Liver (tissue), 3 donors: ENCODE data around the gene RPL10.

ENCODE experiments used
- CTCF ChIP-seq: fragments of 150-350 bp; IDR thresholded peaks from 2 replicates; pipeline ENCODE4 v1.5.1; 2017; ENCODE audit warnings: improper control_type of control experiment, low read depth, low read length; ENCODE audit not compliant: missing input control
- FOXA1 ChIP-seq: IDR thresholded peaks from 2 replicates; pipeline ENCODE4 v1.6.1; 2016; ENCODE audit warnings: antibody characterized with exemption
- GABPA ChIP-seq, 2 donors: IDR thresholded peaks in 1 of 2; conservative IDR thresholded peaks in 1 of 2; 2 replicates each; pipeline ENCODE4 v1.6.1; 2016; ENCODE audit warnings: antibody characterized with exemption in 2 of 2, mild to moderate bottlenecking in 1 of 2, moderate library complexity in 1 of 2
- JUND ChIP-seq, 2 donors: IDR thresholded peaks; 2 replicates each; pipeline ENCODE4 v1.6.1; 2016; ENCODE audit warnings: antibody characterized with exemption in 2 of 2
- MAX ChIP-seq: IDR thresholded peaks from 2 replicates; pipeline ENCODE4 v1.6.1; 2016; ENCODE audit warnings: antibody characterized with exemption
- RAD21 ChIP-seq, 2 donors: IDR thresholded peaks; 2 replicates each; pipeline ENCODE4 v1.6.1; 2016; ENCODE audit warnings: antibody characterized with exemption in 2 of 2, mild to moderate bottlenecking in 2 of 2
- RXRA ChIP-seq, 2 donors: IDR thresholded peaks; 2 replicates each; pipeline ENCODE4 v1.6.1; 2017 to 2018; ENCODE audit warnings: antibody characterized with exemption in 2 of 2, mild to moderate bottlenecking in 1 of 2
- YY1 ChIP-seq: IDR thresholded peaks from 2 replicates; pipeline ENCODE4 v1.6.1; 2016; ENCODE audit warnings: antibody characterized with exemption, mild to moderate bottlenecking
- TF ChIP-seq, protein P1 (sequence below): IDR thresholded peaks from 2 replicates; pipeline ENCODE4 v1.6.1; 2016; ENCODE audit warnings: antibody characterized with exemption, mild to moderate bottlenecking
- TF ChIP-seq, protein P2 (sequence below): IDR thresholded peaks from 2 replicates; pipeline ENCODE4 v1.6.1; 2016; ENCODE audit warnings: antibody characterized with exemption
- TF ChIP-seq, protein P3 (sequence below): IDR thresholded peaks from 2 replicates; pipeline ENCODE4 v1.6.1; 2016; ENCODE audit warnings: antibody characterized with exemption
- donor health status: healthy.
- donor health status: healthy.

GRCh38 chrX:154368630-154369448 is 29.3 kb upstream of the RPL10 start:
- no peak for TF ChIP-seq RXRA (IDR thresholded peaks at IDR 0.05)
- TF ChIP-seq RAD21 (IDR thresholded peaks at IDR 0.05), result no peak
- no peak for TF ChIP-seq CTCF
- no peak for TF ChIP-seq JUND (IDR thresholded peaks at IDR 0.05)
- TF ChIP-seq, protein P1, sequence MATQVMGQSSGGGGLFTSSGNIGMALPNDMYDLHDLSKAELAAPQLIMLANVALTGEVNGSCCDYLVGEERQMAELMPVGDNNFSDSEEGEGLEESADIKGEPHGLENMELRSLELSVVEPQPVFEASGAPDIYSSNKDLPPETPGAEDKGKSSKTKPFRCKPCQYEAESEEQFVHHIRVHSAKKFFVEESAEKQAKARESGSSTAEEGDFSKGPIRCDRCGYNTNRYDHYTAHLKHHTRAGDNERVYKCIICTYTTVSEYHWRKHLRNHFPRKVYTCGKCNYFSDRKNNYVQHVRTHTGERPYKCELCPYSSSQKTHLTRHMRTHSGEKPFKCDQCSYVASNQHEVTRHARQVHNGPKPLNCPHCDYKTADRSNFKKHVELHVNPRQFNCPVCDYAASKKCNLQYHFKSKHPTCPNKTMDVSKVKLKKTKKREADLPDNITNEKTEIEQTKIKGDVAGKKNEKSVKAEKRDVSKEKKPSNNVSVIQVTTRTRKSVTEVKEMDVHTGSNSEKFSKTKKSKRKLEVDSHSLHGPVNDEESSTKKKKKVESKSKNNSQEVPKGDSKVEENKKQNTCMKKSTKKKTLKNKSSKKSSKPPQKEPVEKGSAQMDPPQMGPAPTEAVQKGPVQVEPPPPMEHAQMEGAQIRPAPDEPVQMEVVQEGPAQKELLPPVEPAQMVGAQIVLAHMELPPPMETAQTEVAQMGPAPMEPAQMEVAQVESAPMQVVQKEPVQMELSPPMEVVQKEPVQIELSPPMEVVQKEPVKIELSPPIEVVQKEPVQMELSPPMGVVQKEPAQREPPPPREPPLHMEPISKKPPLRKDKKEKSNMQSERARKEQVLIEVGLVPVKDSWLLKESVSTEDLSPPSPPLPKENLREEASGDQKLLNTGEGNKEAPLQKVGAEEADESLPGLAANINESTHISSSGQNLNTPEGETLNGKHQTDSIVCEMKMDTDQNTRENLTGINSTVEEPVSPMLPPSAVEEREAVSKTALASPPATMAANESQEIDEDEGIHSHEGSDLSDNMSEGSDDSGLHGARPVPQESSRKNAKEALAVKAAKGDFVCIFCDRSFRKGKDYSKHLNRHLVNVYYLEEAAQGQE, result no peak
- no peak for TF ChIP-seq FOXA1
- no peak for TF ChIP-seq MAX
- TF ChIP-seq GABPA (IDR thresholded peaks at IDR 0.05 in 1 of 2, conservative IDR thresholded peaks at IDR 0.05 in 1 of 2), result no peak
- TF ChIP-seq, protein P2, sequence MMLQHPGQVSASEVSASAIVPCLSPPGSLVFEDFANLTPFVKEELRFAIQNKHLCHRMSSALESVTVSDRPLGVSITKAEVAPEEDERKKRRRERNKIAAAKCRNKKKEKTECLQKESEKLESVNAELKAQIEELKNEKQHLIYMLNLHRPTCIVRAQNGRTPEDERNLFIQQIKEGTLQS, result no peak
- TF ChIP-seq YY1, result no peak
- TF ChIP-seq, protein P3, sequence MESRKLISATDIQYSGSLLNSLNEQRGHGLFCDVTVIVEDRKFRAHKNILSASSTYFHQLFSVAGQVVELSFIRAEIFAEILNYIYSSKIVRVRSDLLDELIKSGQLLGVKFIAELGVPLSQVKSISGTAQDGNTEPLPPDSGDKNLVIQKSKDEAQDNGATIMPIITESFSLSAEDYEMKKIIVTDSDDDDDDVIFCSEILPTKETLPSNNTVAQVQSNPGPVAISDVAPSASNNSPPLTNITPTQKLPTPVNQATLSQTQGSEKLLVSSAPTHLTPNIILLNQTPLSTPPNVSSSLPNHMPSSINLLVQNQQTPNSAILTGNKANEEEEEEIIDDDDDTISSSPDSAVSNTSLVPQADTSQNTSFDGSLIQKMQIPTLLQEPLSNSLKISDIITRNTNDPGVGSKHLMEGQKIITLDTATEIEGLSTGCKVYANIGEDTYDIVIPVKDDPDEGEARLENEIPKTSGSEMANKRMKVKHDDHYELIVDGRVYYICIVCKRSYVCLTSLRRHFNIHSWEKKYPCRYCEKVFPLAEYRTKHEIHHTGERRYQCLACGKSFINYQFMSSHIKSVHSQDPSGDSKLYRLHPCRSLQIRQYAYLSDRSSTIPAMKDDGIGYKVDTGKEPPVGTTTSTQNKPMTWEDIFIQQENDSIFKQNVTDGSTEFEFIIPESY, result no peak
